KMS-11 (cell line): ENCODE data around the gene GALNTL6.

Experiments used
- H2AFZ ChIP-seq: fragments of 200-600 bp; sonication (generic); 2 replicates; pipeline ENCODE4 v1.6.1; 2016; ENCODE audit warnings: antibody characterized with exemption, mixed run types, low read depth
- H3K27ac ChIP-seq: fragments of 200-600 bp; sonication (generic); 2 replicates; pipeline ENCODE4 v1.6.1; 2016; ENCODE audit warnings: mild to moderate bottlenecking, mixed run types
- H3K27me3 ChIP-seq: fragments of 200-600 bp; sonication (generic); 2 replicates; pipeline ENCODE4 v1.6.1; 2017; ENCODE audit warnings: mild to moderate bottlenecking, low read depth, mixed run types, moderate library complexity; ENCODE audit not compliant: insufficient read depth
- H3K36me3 ChIP-seq: fragments of 200-600 bp; sonication (generic); 2 replicates; pipeline ENCODE4 v1.6.1; 2017; ENCODE audit warnings: mild to moderate bottlenecking, mixed run types; ENCODE audit not compliant: insufficient read depth
- H3K4me1 ChIP-seq: fragments of 200-600 bp; sonication (generic); 2 replicates; pipeline ENCODE4 v1.6.1; 2016; ENCODE audit warnings: mild to moderate bottlenecking, low read depth, mixed run types; ENCODE audit not compliant: poor library complexity, severe bottlenecking
- H3K4me2 ChIP-seq: fragments of 200-600 bp; sonication (generic); 2 replicates; pipeline ENCODE4 v1.7.0; 2016; ENCODE audit warnings: mild to moderate bottlenecking, mixed run types
- H3K4me3 ChIP-seq: fragments of 200-600 bp; sonication (generic); IDR thresholded peaks from 2 replicates; pipeline ENCODE4 v1.6.1; 2017; ENCODE audit warnings: low read depth, low read length, mixed read lengths; ENCODE audit not compliant: insufficient read depth
- H3K79me2 ChIP-seq: fragments of 200-600 bp; sonication (generic); 2 replicates; pipeline ENCODE4 v1.6.1; 2016; ENCODE audit warnings: low read depth, mixed run types; ENCODE audit not compliant: insufficient read depth
- H3K9ac ChIP-seq: fragments of 200-600 bp; sonication (generic); 2 replicates; pipeline ENCODE4 v1.6.1; 2016; ENCODE audit warnings: mild to moderate bottlenecking, mixed run types
- H4K20me1 ChIP-seq: fragments of 200-600 bp; sonication (generic); 2 replicates; pipeline ENCODE4 v1.6.1; 2016; ENCODE audit warnings: mild to moderate bottlenecking, mixed run types; ENCODE audit not compliant: insufficient read depth
- TF ChIP-seq, protein P1 (sequence below): fragments of 200-600 bp; sonication (generic); conservative IDR thresholded peaks from 2 replicates; pipeline ENCODE4 v1.6.1; 2017; ENCODE audit warnings: low read depth, mild to moderate bottlenecking, antibody characterized with exemption, low read length, moderate library complexity, mixed read lengths

The GALNTL6 gene

DNA sequence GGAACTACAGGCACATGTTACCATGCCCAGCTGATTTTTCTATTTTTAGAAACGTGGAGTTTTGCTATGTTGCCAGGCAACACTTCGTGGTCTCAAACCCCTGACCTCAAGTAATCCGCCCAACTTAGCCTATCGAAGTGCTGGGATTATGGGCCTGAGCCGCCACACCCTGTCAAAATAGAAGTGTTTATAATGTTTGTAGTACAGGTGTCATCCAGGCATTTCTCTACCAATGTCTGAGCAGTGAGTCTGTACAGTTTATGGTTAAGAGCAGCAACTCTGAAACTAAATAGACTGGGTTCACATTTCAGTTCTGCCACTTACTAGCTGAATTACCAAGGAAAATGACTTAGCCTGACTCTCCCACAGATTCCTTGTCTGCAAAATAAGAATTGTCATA is 895.0 kb downstream of the GALNTL6 start:
- Histone ChIP-seq H3K27me3 (no peaks in the 10 kb centered on the region), H3K36me3 (no peaks in the 10 kb centered on the region), H3K4me2 (no peak overlapping the region), H3K79me2 (no peaks in the 10 kb centered on the region), H3K27ac (no peak overlapping the region), H3K4me1 (no peaks in the 10 kb centered on the region), H3K4me3 (no peak overlapping the region), H4K20me1 (no peaks in the 10 kb centered on the region), H2AFZ (no peak overlapping the region), H3K9ac (no peak overlapping the region)
- TF ChIP-seq, protein P1, sequence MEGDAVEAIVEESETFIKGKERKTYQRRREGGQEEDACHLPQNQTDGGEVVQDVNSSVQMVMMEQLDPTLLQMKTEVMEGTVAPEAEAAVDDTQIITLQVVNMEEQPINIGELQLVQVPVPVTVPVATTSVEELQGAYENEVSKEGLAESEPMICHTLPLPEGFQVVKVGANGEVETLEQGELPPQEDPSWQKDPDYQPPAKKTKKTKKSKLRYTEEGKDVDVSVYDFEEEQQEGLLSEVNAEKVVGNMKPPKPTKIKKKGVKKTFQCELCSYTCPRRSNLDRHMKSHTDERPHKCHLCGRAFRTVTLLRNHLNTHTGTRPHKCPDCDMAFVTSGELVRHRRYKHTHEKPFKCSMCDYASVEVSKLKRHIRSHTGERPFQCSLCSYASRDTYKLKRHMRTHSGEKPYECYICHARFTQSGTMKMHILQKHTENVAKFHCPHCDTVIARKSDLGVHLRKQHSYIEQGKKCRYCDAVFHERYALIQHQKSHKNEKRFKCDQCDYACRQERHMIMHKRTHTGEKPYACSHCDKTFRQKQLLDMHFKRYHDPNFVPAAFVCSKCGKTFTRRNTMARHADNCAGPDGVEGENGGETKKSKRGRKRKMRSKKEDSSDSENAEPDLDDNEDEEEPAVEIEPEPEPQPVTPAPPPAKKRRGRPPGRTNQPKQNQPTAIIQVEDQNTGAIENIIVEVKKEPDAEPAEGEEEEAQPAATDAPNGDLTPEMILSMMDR = no peak

DNA sequence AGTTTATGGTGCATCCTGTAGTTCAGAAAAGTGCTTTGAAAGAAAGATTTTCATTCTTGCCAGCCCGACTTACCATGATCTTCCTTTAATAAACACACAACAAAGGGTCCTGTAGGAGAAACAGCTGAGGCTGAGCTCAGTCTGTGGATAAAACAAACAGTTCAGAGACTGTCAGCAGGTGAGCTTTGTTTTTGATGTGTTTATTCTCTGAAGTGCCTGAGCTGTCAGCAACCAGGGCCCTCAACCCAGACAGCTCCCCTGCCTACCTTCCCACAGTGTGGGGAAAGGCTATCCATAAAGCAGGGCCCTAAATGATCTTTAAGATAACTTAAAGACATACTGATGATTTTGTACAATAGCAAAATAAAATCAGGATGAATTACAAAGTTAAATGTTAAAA is 896.2 kb downstream of the GALNTL6 start:
- Histone ChIP-seq H2AFZ (no peak overlapping the region), H3K4me3 (no peak overlapping the region)
- TF ChIP-seq, protein P1 = no peak

DNA sequence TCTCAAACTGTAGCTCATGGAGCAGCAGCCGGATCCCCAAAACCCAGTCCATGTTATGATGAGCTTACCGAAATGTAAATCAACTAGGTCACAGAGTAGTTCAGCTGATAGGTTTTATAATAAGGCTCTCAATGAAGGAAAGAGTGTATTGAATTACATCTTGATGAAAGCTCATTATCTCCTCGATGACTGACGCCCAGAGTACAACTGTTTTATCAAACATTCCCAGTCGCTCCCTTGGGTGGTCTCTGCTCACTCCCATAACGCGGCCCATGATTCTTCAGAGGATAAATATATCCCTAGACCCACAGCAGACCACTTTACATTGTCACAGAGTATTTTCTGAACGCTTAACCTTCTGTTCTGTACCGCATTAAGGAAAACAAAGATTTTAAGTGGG is 903.1 kb downstream of the GALNTL6 start:
- Histone ChIP-seq H3K79me2 (no peaks in the 10 kb centered on the region), H3K4me1 (no peaks in the 10 kb centered on the region), H3K9ac (no peak overlapping the region), H3K4me3 (no peak overlapping the region), H3K27me3 (no peaks in the 10 kb centered on the region), H3K27ac (no peak overlapping the region), H2AFZ (no peak overlapping the region), H3K36me3 (no peaks in the 10 kb centered on the region), H3K4me2 (no peak overlapping the region), H4K20me1 (no peaks in the 10 kb centered on the region)
- TF ChIP-seq, protein P1 = no peak

More for the DNA sequence above, 896.2 kb downstream of the GALNTL6 start:
- Histone ChIP-seq H3K4me1 (no peaks in the 10 kb centered on the region), H3K27me3 (no peaks in the 10 kb centered on the region), H4K20me1 (no peaks in the 10 kb centered on the region), H3K27ac (no peak overlapping the region), H3K36me3 (no peaks in the 10 kb centered on the region), H3K4me2 (no peak overlapping the region), H3K9ac (no peak overlapping the region), H3K79me2 (no peaks in the 10 kb centered on the region)

DNA sequence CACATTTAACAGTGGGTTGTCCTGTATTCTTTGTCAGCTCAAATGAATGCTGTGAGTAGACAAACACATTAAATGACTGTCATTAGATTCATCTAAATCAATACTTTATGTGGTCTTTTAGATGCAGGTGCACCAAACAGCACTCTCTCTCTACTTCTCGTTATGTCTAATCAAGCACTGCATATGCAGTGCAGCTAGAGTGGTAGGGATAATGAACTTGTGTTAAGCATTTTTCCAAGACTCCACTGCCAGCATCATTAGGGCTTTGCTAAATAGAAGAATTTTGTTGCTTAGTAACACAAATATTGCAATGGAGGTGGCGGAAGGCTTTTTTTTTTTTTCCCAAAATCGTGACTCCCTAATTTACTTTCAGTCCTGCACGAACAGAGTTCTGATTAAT is 908.5 kb downstream of the GALNTL6 start:
- TF ChIP-seq, protein P1 = no peak
- Histone ChIP-seq H3K4me2 (no peak overlapping the region), H3K36me3 (no peaks in the 10 kb centered on the region), H4K20me1 (no peaks in the 10 kb centered on the region), H3K27me3 (no peaks in the 10 kb centered on the region), H3K4me1 (no peaks in the 10 kb centered on the region), H3K79me2 (no peaks in the 10 kb centered on the region), H3K4me3 (no peak overlapping the region), H3K27ac (no peak overlapping the region), H3K9ac (no peak overlapping the region), H2AFZ (no peak overlapping the region)
